Astrocyte (in vitro differentiated cells and primary cell): ENCODE measurements around the gene PAM16. TPM values are rescaled to one million over a fixed set of nuclear protein-coding genes. Genes with fewer than 3 reads are reported as not detected.
A peak's percentile ranks its signal among the peaks of the same experiment; 100 is the strongest.

ENCODE experiments used
- DNase-seq: peaks from one replicate; pipeline ENCODE4 v3.0.0-alpha.2; 2010; ENCODE audit warnings: low read depth
- FAIRE-seq: peaks from 2 replicates; lab custom pipeline; 2011; peaks lifted over from hg19 to GRCh38; lab: Jason Lieb, UNC
- H2AFZ ChIP-seq: 2 replicates; pipeline ENCODE4 v1.6.0; 2012; ENCODE audit warnings: low read depth, low read length, inconsistent platforms
- H3K27ac ChIP-seq: 2 replicates; pipeline ENCODE4 v1.5.1; 2011; ENCODE audit warnings: low read depth, low read length, inconsistent platforms
- H3K27me3 ChIP-seq: 2 replicates; pipeline ENCODE4 v1.6.0; 2011; ENCODE audit warnings: low read length, inconsistent platforms; ENCODE audit not compliant: insufficient read depth
- H3K36me3 ChIP-seq: 2 replicates; pipeline ENCODE4 v1.5.1; 2011; ENCODE audit warnings: low read length, inconsistent platforms; ENCODE audit not compliant: insufficient read depth
- H3K4me1 ChIP-seq: 2 replicates; pipeline ENCODE4 v1.5.1; 2011; ENCODE audit warnings: low read length, inconsistent platforms; ENCODE audit not compliant: insufficient read depth
- H3K4me2 ChIP-seq: 2 replicates; pipeline ENCODE4 v1.6.0; 2012; ENCODE audit warnings: low read length, inconsistent platforms
- H3K4me3 ChIP-seq: 2 replicates; pipeline ENCODE4 v1.5.1; 2011; ENCODE audit warnings: low read depth, mild to moderate bottlenecking, low read length, inconsistent platforms; ENCODE audit not compliant: insufficient read depth
- H3K79me2 ChIP-seq: 2 replicates; pipeline ENCODE4 v1.6.0; 2012; ENCODE audit warnings: mild to moderate bottlenecking, low read length, inconsistent platforms; ENCODE audit not compliant: insufficient read depth
- H3K9ac ChIP-seq: 2 replicates; pipeline ENCODE4 v1.6.0; 2012; ENCODE audit warnings: mild to moderate bottlenecking, low read length, inconsistent platforms
- H3K9me3 ChIP-seq: 2 replicates; pipeline ENCODE4 v1.5.1; 2012; ENCODE audit warnings: low read depth, mild to moderate bottlenecking, low read length, inconsistent platforms; ENCODE audit not compliant: insufficient read depth
- H4K20me1 ChIP-seq: 2 replicates; pipeline ENCODE4 v1.6.0; 2012; ENCODE audit warnings: low read length, inconsistent platforms; ENCODE audit not compliant: insufficient read depth
- H3K27ac Mint-ChIP-seq: one replicate; pipeline ENCODE4 v1.8.0; 2021; ENCODE audit warnings: mild to moderate bottlenecking, mixed read lengths; ENCODE audit not compliant: unreplicated experiment
- H3K27me3 Mint-ChIP-seq: one replicate; pipeline ENCODE4 v1.8.0; 2021; ENCODE audit warnings: low read depth, mixed read lengths; ENCODE audit not compliant: unreplicated experiment
- H3K36me3 Mint-ChIP-seq: one replicate; pipeline ENCODE4 v1.8.0; 2021; ENCODE audit warnings: low read depth, mixed read lengths; ENCODE audit not compliant: unreplicated experiment
- H3K4me1 Mint-ChIP-seq: one replicate; pipeline ENCODE4 v1.8.0; 2021; ENCODE audit warnings: low read depth, mixed read lengths; ENCODE audit not compliant: unreplicated experiment
- H3K4me3 Mint-ChIP-seq: one replicate; pipeline ENCODE4 v1.8.0; 2021; ENCODE audit warnings: mild to moderate bottlenecking, moderate library complexity, mixed read lengths; ENCODE audit not compliant: unreplicated experiment
- H3K9me3 Mint-ChIP-seq: one replicate; pipeline ENCODE4 v1.8.0; 2021; ENCODE audit warnings: mild to moderate bottlenecking, mixed read lengths; ENCODE audit not compliant: unreplicated experiment
- EZH2 ChIP-seq: IDR thresholded peaks from 2 replicates; pipeline ENCODE4 v1.6.1; 2012; ENCODE audit warnings: mild to moderate bottlenecking, low read length, inconsistent platforms; ENCODE audit not compliant: insufficient read depth
- total RNA-seq: library from RNA; stranded (reverse); gene quantifications from 2 replicates; pipeline ENCODE4 v1.2.1, GENCODE V29; 2021
- TF ChIP-seq, protein P1 (sequence below): IDR thresholded peaks from 2 replicates; pipeline ENCODE4 v1.5.1; 2011; ENCODE audit warnings: low read depth, mild to moderate bottlenecking, inconsistent platforms, low read length, moderate library complexity; ENCODE audit not compliant: insufficient read depth

The PAM16 gene
- total RNA-seq, 1 donor from 2014 or later, result 51.9 TPM

DNA sequence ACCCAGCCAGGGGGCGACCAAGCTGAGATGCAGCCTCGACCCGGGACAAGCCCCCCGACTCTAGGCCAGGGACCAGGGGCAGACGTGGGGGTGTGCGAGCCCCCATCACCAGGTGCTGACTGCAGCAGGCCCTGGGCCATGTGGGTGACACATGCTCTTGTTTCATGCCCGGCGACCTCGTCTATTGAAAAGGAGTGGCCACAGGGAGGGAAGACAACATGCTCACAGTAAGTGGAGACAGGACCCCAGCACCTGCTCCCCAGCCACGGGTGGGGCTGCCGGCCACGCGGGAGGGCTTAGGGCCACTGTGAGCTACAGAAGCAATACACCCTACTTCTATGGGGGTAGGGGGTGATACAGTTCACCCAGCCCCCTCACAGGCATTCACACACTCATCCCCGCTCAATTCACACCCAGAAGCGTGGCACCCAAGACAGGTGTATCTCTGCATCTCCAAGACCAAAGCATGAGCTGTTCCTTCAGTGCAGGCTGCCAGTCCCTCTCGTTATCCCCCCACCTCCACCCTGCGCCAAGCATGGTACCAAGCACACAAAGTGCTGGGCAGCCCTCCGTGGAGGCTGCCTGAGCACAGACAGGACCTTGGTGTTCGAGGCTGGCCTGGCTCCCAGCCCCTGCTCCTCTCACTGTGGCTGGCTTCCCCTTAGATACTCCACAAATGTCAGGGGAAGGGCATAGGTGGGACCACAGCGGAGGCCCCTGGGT lies 34.1 kb upstream of the PAM16 start:
- Histone ChIP-seq H3K79me2 (peaks cover 18% of the 10 kb centered on the region), H3K27ac (no peak overlapping the region), H3K27me3 (no peaks in the 10 kb centered on the region), H3K9ac (no peak overlapping the region), H2AFZ (no peak overlapping the region), H3K36me3 (no peaks in the 10 kb centered on the region), H3K4me2 (no peak overlapping the region), H3K4me3 (no peak overlapping the region), H4K20me1 (peaks cover 42% of the 10 kb centered on the region), H3K4me1 (peaks cover 56% of the 10 kb centered on the region), H3K9me3 (no peaks in the 10 kb centered on the region)
- Mint-ChIP-seq H3K9me3 (no peaks in the 10 kb centered on the region), H3K4me3 (no peak overlapping the region), H3K27ac (no peak overlapping the region), H3K36me3 (peaks cover 5% of the 10 kb centered on the region), H3K27me3 (no peaks in the 10 kb centered on the region), H3K4me1 (peaks cover 14% of the 10 kb centered on the region)
- DNase-seq (no peak), FAIRE-seq (no peak)
- TF ChIP-seq EZH2, result no peak
- TF ChIP-seq, protein P1, sequence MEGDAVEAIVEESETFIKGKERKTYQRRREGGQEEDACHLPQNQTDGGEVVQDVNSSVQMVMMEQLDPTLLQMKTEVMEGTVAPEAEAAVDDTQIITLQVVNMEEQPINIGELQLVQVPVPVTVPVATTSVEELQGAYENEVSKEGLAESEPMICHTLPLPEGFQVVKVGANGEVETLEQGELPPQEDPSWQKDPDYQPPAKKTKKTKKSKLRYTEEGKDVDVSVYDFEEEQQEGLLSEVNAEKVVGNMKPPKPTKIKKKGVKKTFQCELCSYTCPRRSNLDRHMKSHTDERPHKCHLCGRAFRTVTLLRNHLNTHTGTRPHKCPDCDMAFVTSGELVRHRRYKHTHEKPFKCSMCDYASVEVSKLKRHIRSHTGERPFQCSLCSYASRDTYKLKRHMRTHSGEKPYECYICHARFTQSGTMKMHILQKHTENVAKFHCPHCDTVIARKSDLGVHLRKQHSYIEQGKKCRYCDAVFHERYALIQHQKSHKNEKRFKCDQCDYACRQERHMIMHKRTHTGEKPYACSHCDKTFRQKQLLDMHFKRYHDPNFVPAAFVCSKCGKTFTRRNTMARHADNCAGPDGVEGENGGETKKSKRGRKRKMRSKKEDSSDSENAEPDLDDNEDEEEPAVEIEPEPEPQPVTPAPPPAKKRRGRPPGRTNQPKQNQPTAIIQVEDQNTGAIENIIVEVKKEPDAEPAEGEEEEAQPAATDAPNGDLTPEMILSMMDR, result no peak

DNA sequence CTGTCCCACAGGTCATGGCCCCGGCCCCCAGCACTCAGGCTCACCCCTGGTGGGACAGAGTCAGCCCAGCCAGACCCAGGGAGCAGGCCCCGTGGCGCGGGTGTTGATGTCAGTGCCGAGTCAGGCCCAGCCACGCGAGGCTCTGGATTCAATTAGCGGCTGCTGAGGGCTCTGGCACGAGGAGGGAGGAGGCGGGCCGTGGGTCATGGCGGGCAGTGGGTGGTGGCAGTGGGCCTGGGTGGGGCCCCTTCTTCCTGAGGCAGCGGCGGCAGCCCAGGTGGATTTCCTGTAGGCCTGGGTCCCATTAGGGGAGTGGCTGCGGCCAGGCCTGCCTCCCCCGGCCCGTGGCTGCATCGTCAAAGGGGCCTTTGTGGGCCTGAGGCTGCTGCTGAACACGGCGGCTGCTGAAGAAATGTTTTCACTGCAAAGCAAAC lies 33.4 kb upstream of the PAM16 start:
- Mint-ChIP-seq H3K4me1 (peaks cover 14% of the 10 kb centered on the region), H3K36me3 (no peaks in the 10 kb centered on the region), H3K9me3 (no peaks in the 10 kb centered on the region), H3K27me3 (no peaks in the 10 kb centered on the region), H3K4me3 (no peak overlapping the region), H3K27ac (no peak overlapping the region)
- DNase-seq (no peak), FAIRE-seq (no peak)
- Histone ChIP-seq H3K4me3 (no peak overlapping the region), H2AFZ (no peak overlapping the region), H3K27me3 (no peaks in the 10 kb centered on the region), H3K9ac (peak overlapping the region; percentile 10), H3K79me2 (peaks cover 22% of the 10 kb centered on the region), H3K9me3 (no peaks in the 10 kb centered on the region), H3K27ac (no peak overlapping the region), H3K4me2 (no peak overlapping the region), H3K36me3 (no peaks in the 10 kb centered on the region), H4K20me1 (peaks cover 46% of the 10 kb centered on the region), H3K4me1 (peaks cover 55% of the 10 kb centered on the region)
- TF ChIP-seq, protein P1, result no peak
- no peak for TF ChIP-seq EZH2
